ENCODE data around the gene CSH1.

DNA sequence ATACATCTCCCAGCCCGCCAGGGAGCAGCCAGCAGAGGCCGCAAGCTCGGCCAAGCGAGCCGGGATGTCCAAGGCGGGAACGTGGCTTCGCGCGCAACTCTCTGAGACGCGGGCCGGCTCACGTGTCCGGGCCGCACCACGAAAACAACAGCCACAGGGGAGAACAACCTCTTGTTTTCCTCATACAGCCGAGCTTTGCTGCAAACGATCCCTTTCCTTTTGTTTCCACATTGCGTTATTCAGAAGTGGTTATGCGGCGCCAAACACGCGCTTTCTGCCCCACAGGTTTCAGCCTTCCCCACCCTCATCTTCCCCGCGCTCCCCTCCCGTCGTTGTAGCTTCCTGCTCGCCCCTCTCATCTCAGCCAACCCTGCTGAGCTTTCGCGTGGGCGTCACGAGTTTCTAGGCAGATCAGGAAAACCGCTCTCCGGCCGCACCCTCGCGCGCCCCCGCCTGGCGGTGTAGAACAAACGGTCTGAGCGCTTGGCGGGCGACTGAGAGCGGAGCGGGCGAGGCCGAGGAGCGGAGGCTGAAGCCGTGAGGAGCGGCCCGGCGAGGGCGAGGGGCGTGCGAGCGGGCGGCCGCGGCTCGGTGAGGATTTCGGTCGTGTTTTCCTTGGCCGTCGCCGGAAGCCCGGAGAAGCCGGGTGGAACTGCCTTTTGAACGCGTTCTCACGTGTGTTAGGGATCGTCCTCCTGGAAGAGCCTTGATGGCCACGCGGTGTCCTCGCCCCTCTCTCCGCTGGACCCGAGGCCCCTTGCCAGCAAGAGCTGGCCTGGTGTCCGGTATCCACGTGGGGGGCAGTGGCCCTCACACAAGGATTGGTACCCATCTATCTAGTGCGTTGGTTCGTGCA is 47.3 kb downstream of the CSH1 start:
- TF ChIP-seq EZH2 (IDR thresholded peaks at IDR 0.05; ENCODE audit: low read depth, unreplicated experiment) (no peak), CTCF (conservative IDR thresholded peaks at IDR 0.05; ENCODE audit: low read depth in 2 of 2) (peak; percentile 56 to 84), JUNB (IDR thresholded peaks at IDR 0.05; ENCODE audit: unreplicated experiment) (no peak), POLR2AphosphoS5 (IDR thresholded peaks at IDR 0.05; ENCODE audit: low read depth) (peak; percentile 39; the same call in 1 of the 2 replicates), STAT1 (IDR thresholded peaks at IDR 0.05; ENCODE audit: unreplicated experiment) (no peak), EZH2phosphoT487 (IDR thresholded peaks at IDR 0.05; ENCODE audit: unreplicated experiment) (no peak), CREB1 (CRISPR knock-in tag; IDR thresholded peaks at IDR 0.05; ENCODE audit: low read depth) (peak; percentile 94), REST (IDR thresholded peaks at IDR 0.05; ENCODE audit: unreplicated experiment) (no peak)
- TF ChIP-seq, protein P1, sequence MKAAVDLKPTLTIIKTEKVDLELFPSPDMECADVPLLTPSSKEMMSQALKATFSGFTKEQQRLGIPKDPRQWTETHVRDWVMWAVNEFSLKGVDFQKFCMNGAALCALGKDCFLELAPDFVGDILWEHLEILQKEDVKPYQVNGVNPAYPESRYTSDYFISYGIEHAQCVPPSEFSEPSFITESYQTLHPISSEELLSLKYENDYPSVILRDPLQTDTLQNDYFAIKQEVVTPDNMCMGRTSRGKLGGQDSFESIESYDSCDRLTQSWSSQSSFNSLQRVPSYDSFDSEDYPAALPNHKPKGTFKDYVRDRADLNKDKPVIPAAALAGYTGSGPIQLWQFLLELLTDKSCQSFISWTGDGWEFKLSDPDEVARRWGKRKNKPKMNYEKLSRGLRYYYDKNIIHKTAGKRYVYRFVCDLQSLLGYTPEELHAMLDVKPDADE (IDR thresholded peaks at IDR 0.05), result no peak

Data from GM23338 (cell line).